HG03025 (cell line): Measurements from ENCODE around the gene DUOXA2.
"Not testable (repeated sequence)": the region's sequence is repeated elsewhere in the genome, so short reads cannot be mapped to it uniquely, and the experiment has no call there.

Experiments
- ATAC-seq: cut with Tn5 transposase; IDR thresholded peaks from one replicate; pipeline ENCODE4 v1.9.1; 2021; ENCODE audit warnings: mild to moderate bottlenecking, moderate library complexity; ENCODE audit not compliant: unreplicated experiment, low FRiP score

DUOXA2 gene

DNA sequence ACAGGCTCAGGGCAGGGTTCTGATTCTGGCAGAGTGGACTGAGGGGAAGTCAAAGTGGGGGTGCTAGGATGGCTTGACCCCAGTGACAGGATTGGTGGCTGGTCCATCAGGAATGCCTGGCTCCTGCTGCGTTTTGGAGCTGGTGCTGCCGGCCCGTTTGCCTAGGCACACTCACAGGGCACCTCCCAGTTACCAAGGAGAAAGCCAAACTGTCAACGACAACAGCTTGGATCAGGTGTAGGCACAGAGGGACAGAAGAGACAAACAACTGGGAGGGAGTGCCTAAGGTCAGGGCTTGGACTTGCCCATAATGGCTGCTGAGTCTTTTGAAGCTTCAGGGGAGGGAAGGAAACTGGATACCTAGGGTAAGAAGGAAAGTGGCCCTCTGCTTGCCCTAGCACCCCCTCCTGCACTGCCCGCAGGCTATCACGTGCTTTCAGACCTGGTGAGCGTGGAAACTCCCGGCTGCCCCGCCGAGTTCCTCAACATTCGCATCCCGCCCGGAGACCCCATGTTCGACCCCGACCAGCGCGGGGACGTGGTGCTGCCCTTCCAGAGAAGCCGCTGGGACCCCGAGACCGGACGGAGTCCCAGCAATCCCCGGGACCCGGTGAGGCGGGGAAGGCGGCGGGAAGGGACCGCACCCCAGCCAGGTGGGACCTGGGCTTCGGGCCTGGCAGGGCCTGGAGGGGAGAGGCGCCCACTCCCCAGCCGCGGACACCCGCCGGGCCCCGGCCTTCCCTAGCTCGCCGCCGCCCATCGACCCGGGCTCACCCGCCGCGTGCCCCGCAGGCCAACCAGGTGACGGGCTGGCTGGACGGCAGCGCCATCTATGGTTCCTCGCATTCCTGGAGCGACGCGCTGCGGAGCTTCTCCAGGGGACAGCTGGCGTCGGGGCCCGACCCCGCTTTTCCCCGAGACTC, 20.8 kb downstream of the DUOXA2 start:
- no peak for ATAC-seq

DNA sequence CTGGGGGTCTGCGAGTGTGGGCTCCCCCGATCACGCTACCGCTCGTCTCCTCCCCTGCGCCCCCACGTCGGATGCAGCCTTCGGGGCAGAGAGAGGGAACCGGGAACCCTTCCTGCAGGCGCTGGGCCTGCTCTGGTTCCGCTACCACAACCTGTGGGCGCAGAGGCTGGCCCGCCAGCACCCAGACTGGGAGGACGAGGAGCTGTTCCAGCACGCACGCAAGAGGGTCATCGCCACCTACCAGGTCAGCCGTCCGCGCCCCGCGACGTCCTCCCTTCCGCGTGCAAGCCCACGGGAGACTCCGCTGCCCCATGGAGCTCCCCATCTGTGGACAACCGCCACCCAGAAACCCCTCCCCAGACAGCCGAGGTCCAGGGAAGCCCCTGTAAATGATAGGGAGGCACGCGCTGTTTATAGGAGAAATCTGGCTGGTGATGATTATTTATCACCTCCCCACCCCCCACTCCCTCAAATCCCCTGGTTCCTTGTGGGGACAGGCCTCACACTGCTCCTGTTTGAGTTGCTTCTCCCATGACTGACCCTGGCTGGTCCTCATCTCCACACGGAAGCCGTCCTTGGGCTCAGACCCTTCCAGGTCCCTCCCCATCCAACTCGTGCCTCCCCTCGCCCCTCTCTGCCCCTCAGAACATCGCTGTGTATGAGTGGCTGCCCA, 21.7 kb downstream of the DUOXA2 start:
- not testable (repeated sequence) for ATAC-seq

DNA sequence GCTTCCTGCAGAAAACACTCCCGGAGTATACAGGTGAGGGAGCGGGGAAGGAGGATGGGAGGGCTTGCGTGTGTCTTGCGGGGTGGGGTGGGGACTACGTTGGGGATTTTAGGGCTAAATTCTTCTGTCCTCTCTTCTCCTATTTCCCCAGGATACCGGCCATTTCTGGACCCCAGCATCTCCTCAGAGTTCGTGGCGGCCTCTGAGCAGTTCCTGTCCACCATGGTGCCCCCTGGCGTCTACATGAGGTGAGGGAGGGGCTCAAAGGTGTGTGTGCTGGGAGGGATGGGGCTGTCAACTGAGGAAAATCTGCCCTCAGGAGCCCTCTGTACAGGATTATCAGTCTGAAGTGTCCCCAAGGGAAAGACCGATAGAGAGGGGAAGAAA, 22.2 kb downstream of the DUOXA2 start:
- no peak for ATAC-seq

DNA sequence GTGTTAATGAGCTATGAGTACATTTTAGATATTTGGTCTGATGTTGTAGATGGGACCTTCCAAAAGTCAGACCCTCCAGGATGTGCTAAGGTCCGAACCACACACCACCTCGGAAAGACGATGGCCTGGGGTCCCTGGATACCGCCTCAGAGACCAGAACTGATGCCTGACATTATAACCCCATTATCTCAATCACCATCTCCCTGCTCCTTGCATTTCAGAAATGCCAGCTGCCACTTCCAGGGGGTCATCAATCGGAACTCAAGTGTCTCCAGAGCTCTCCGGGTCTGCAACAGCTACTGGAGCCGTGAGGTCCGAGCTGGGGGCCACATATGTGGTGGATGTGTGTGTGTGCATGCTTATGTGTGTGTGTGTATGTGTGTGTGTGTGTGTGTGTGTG, 23.6 kb downstream of the DUOXA2 start:
- no peak for ATAC-seq

DNA sequence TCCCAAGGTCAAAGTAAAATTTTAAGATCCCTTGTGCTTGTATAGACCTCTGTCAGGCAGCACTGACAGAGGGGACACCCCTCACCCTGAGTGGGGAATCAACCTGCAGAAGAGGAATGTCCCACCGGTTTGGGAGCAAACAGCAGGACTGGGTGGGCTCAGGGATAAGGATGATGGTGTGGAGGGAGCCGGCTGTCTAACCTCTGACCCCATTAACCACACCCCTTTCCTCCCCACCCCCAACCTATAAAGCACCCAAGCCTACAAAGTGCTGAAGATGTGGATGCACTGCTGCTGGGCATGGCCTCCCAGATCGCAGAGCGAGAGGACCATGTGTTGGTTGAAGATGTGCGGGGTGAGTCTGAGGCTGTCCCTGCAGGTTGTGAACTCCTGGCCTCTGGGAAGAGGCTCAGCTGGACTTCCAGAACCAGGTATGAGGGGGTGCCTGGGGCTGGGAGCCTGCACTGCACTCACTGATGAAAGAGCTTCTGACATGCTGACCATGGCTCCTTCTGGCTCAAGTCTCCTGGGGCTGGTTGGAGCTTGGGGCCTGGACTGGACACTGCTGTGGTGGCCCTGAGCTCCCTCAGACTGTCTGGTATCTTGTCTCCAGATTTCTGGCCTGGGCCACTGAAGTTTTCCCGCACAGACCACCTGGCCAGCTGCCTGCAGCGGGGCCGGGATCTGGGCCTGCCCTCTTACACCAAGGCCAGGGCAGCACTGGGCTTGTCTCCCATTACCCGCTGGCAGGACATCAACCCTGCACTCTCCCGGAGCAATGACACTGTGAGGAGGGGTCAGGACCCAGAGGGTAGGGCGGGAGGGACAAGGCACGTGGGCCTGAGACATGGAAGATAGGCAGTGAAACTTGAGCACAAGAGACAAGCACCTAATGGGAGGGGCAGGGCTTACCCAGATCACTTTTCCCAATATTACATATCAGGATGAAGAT, 25.0 kb downstream of the DUOXA2 start:
- no peak for ATAC-seq

DNA sequence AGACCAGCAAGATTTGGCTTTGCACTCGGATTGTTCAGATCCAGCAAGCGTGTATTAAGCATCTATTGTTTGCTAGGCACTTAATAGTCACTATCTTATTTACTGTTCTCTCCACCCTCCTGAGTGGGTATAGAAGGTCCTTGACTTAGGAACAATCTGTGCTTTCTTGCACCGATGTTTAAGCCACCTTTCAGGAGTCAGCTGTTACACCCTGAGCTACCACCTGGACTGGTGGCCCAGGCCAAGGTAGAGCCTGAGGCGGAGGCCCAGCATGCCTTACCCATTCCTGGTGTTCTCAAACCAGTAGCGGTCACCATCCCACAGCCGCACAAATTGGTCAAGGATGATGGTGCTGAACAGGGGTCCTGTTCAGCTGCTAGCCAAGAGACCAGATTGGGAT, 25.6 kb downstream of the DUOXA2 start:
- ATAC-seq = no peak

DNA sequence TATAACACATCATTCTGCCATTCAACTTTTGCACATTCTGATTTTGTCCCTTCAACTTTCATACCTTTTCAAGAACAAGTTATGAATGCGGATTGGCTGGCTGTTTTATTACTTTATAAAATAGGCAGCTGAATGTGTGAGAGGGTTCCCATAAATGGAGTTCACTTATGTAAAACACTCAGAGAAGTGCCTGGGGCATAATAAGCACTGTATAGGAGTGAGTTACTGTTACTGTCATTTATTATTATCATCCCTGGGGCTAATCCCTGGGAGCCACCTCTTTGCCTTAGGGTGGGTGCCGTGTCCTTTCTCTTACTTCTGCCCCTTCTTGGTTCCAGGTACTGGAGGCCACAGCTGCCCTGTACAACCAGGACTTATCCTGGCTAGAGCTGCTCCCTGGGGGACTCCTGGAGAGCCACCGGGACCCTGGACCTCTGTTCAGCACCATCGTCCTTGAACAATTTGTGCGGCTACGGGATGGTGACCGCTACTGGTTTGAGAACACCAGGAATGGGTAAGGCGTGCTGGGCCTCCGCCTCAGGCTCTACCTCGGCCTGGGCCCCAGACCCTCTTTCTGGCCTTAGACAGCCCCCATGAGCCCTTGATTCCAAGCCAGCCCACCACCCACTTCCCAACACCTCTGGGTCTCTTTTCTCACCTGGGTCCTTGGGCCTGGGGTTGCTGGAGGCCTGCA, 26.6 kb downstream of the DUOXA2 start:
- no peak for ATAC-seq

DNA sequence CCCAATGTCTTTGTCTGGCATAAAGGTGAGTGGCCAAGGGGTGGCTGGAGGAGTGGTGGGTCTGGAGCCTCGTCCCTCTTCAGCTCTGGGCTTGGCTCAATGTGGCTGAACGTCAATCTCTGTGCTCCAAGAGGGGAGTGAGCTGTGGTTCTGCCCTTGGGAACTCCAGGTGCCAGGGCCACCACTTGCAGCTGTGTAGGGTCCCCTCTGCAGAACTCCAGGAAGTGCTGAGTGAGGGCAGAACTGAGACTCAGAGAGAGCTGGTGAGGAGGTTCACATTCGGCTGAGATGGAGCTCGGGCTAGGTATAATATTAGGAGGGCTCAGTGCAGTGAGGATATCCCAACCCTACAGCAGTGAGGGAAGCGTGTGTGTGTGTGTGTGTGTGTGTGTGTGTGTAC, 27.3 kb downstream of the DUOXA2 start:
- no peak for ATAC-seq

DNA sequence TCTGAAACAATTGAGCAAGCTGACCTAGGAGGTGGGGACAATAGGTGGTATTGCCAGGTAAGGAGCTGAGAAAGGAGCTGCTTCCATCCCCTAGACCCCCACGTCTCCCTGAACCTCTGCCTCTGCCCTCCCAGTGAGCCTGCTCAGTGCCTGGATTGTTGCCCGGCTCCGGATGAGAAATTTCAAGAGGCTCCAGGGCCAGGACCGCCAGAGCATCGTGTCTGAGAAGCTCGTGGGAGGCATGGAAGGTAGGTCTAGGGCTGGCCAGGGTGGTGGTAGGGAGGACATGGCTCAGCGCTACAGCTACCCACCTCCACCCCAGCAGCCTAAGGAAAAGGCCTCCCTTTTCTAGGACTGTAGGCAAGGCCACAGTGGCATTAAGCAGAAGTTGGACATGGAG, 28.9 kb downstream of the DUOXA2 start:
- no peak for ATAC-seq

DNA sequence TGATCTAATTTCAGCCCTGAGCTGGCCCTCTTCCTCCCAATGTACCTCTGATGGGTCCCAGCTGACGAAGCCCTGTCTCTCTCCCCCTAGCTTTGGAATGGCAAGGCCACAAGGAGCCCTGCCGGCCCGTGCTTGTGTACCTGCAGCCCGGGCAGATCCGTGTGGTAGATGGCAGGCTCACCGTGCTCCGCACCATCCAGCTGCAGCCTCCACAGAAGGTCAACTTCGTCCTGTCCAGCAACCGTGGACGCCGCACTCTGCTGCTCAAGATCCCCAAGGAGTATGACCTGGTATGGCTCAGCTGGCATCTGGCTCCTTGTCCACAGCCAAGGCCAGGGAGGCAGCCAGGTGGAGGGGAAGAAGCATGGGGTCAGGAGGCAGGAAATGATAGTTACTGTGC, 29.8 kb downstream of the DUOXA2 start:
- no peak for ATAC-seq

DNA sequence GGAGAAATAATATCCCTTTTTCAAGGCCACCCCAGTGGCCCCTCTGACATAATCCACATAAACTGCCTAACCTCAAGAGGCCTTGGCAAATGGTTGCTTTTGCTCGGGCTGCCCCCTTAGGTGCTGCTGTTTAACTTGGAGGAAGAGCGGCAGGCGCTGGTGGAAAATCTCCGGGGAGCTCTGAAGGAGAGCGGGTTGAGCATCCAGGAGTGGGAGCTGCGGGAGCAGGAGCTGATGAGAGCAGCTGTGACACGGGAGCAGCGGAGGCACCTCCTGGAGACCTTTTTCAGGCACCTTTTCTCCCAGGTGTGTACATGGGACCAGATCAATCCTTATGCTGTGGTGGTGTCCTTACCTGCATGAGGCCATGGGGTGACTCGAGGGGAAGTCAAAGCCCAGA, 30.6 kb downstream of the DUOXA2 start:
- ATAC-seq = no peak

DNA sequence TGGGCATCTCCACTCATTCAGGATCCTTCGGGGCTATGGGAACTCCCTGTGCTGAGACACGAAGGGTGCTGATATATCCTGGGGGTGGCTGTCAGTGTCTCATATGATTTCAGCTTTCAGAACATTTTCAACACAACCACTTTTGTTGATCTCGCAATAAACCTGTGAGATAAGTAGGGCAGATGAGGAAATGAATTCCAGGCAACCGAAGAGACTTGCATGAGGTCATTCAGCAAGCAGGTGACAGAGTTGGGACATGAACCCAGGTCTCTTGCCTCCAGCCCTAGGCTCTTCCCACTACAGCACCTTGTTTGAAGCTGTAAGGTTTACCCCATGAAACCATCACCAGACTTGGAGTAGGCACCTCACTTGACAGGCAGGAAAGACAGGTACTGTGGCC, 32.3 kb downstream of the DUOXA2 start:
- no peak for ATAC-seq

DNA sequence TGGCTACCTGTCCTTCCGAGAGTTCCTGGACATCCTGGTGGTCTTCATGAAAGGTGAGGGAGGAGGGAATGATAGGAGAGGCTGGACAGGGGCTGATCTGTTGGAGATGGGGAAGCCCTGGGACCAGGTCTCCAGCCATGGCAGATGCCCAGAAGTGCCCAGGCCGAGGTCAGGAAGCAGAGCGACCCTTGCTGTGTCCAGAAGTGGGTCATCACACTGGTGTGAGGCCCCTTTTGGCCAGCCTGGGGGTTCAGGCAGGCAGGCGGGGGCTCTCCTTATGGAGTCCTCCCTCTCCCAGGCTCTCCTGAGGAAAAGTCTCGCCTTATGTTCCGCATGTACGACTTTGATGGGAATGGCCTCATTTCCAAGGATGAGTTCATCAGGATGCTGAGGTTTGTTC, 33.5 kb downstream of the DUOXA2 start:
- no peak for ATAC-seq

DNA sequence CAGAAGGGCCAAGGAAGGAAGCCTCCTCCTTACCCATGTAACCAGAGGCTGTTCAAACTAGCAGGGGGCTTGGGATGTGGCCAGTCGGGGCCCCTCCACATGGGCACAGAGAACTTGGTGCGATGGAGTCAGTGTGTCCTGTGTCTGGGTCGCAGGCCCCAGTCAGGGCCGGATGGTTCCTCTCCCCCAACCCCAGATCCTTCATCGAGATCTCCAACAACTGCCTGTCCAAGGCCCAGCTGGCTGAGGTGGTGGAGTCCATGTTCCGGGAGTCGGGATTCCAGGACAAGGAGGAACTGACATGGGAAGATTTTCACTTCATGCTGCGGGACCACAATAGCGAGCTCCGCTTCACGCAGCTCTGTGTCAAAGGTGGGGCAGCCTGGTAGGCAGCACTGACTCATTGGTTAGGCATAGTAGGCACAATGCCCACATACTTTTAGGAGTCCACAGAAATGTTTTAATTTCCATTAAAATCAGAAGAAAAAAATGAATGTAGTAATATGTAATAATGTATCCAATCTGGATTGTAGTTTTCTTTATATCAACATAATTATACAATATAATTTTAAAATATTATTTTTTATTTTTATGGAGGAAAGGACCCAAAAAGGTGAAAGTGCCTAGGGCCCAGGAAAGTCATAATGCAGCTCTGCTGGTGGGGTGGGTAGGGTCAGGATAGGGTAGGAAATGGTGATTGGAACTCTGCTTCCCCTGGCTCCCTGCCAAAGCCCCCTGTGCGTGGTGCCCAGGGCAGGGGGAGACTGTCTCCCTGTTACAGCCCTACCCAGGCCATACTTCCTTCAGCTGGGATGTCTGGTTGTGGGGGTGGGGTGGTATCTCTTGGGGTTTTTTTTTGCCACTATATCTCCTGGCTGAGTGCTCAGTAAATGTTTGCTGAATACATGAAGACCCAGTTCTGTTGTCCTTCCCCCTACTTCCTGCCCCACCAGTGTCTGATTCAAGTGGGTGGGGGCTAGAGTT, 34.2 kb downstream of the DUOXA2 start:
- ATAC-seq = no peak

DNA sequence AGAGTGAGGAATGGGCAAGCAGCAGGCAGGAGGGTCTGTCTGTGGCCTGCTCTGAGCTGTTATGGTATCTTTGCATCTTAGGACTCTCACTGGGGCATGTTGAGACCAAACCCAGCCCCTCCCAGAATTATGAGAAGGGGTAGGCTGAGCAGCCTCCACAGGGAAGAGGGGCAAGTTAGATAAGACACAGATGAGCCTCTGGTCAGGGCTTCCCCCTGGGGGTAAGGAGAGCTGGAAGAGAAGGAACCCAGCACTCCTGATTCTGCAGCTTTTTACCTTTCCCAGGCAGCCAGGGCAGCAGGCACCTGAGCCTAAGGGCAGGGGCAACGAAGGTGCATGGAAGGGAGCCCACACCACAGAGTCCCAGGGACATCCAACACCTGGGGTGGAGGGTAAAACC, 34.9 kb downstream of the DUOXA2 start:
- ATAC-seq = no peak

DNA sequence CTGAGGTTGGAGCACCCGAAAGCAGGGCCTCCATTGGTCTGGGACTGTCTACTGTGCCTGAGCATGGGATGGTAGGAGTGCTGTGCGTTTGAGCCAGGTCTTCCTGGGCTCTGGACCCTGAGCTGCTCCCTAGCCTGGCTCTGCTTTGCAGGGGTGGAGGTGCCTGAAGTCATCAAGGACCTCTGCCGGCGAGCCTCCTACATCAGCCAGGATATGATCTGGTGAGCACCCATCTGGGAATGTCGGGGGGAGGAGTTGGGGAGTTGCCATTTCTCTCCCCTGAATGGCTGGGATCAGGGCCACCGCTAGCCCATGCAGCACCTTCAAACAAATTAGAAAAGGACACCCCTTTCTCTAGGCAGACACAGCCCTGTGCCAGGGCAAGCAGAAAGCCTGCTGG, 36.4 kb downstream of the DUOXA2 start:
- ATAC-seq = no peak

DNA sequence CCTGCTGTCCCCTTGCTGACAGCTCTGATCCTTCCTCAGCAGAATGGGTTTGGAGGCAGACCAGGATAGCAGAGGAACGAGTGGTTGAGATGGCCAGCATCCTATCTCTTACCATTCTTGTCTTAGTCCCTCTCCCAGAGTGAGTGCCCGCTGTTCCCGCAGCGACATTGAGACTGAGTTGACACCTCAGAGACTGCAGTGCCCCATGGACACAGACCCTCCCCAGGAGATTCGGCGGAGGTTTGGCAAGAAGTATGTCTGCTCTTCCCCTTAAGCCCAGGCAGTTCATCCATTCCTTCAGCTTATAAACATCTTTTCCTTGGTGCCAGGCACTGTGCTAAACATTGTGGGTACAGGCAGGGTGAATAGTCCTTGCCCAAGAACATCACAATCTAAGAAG, 36.9 kb downstream of the DUOXA2 start:
- ATAC-seq = no peak

DNA sequence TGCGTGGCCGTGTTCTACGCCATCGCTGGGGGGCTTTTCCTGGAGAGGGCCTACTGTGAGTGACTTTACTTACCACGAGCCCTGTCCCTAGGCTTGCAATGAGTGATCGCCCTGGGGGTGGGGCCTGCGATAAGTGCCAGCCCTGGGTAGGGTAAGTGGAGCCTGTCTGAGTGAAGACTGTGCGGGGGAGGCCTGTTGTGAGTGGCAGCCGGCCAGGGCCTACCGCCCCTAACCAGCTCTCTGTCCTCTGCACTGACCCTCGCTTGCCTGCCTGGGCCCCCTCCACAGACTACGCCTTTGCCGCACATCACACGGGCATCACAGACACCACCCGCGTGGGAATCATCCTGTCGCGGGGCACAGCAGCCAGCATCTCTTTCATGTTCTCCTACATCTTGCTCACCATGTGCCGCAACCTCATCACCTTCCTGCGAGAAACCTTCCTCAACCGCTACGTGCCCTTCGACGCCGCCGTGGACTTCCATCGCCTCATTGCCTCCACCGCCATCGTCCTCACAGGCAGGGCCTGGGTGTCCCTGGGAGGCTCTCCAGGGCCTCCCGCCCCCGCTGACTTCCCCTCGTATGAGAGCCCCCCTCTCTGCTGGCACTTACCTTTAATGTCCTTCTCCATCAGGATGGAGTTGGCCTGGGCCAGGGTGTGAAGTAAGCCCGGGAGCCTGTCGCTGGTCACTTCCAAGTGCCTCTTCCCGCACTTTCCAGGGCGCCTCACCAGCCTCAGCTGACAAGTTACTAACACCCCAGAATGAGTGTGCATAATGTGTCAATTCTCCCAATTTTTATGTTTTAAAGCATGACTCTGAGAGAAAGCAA, 38.1 kb downstream of the DUOXA2 start:
- ATAC-seq = no peak
